Stimulated activated CD4-positive, alpha-beta T cell treated with anti-CD3 and anti-CD28 coated beads, Interleukin-1b, Interleukin-23, amount 100 ng/mL, for 24 hours (primary cell): ENCODE measurements around the gene INPP5D.
"Not testable (repeated sequence)": the region's sequence is repeated elsewhere in the genome, so short reads cannot be mapped to it uniquely, and the experiment has no call there.

Experiments
- DNase-seq, 4 experiments: peaks; one replicate each; pipeline ENCODE4 v3.0.0-alpha.2; 2020; ENCODE audit warnings: low read depth in 4 of 4, low spot score in 1 of 4

The INPP5D gene

DNA sequence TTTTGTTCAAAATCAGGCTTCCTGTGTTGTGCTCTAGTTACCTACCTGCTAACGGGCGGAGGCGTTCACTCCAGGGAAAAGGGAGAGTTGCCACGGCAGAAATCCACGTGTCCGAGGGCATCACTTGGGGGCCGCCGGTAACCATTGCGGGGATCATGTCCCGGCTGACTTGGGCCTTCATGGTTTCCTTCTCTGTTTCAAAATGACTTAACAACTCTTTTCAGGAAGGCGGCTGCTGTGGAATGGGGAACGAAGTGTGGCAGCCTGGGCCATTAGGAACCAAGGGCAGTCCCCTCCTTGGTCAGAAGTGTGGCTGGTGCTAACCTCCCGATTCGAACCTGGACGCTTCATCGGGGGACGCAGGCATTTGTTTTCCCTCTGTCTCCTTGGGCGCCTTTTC, 56.8 kb downstream of the INPP5D start:
- DNase-seq = no peak

DNA sequence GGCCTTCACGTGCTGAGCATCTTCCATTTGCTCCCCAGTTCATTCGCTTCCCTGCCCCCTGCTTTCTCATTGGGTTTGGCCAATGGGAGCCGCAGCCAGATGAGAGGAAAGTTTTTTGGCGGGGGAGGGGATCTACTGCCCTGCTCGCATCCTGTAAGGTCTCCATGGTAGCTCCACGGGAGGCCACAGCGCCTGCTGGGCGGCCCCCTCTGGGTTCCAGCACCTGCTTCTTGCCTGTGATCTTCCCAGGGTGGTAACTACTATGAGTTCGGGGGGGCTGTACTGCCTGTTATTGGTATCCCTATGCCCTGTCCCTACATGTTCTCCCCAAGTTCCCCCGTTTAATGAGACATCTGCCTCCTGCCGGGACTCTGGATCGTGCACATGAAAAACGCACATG, 57.2 kb downstream of the INPP5D start:
- no peak for DNase-seq

GRCh38 chr2:233117811-233118647, 57.9 kb downstream of the INPP5D start:
- DNase-seq = no peak

DNA sequence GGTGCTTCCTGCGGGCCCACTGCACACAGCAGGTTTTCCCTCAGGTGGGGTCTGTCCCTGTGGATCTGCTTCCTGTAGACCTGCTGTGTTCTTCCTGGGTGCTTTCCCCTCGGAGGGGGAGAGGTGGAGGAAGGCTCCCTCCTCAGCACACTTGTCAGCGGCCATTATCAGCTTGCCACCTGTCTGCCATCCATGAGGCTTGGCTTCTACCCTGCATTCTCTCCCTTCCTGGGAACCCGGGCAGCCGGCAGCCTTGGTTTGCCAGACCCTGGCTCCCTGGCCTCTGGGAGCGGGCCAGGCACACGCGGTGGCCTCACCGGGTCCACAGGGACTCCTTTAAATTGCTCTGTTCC, 58.5 kb downstream of the INPP5D start:
- DNase-seq = no peak

- DNase-seq = no peak
Observed at GRCh38 chr2:233119123-233119522, 59.0 kb downstream of the INPP5D start.

GRCh38 chr2:233119806-233120205, 59.7 kb downstream of the INPP5D start:
- no peak for DNase-seq

DNA sequence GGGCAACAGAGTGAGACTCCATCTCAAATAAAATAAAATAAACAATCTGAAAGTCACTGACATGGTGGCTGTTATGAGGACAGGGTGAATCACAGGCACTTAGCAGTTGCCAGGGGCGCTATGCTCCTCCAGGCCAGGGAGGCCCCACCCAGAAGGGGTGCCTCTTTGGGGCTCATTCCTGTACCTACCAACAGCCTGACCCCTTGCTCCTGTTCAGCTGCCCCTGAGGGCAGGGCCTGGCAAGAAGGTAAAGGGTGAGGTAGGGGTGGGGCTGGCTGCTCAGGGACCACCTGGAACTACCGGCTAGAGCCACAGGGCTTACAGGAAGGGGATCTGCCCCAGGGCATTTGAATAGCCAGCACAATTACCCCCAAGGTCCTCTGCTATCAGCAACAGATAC, 60.3 kb downstream of the INPP5D start:
- DNase-seq = no peak

- no peak for DNase-seq
Observed at GRCh38 chr2:233121856-233122255, 61.7 kb downstream of the INPP5D start.

- no peak for DNase-seq
Observed at GRCh38 chr2:233122541-233122940, 62.4 kb downstream of the INPP5D start.

DNA sequence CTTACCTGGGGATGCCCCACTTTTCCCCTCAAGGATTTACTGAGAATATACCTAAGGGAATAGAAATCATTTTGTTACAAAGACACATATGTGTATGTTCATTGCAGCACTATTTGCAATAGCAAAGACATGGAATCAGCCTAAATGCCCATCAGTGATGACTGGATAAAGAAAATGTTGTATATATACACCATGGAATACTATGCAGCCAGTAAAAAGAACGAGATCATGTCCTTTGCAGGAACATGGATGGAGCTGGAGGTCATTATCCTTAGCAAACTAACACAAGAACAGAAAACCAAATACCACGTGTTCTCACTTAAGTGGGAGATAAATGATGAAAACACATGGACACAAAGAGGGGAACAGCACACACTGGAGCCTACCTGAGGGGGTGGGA, 63.4 kb downstream of the INPP5D start:
- DNase-seq = not testable (repeated sequence)

DNA sequence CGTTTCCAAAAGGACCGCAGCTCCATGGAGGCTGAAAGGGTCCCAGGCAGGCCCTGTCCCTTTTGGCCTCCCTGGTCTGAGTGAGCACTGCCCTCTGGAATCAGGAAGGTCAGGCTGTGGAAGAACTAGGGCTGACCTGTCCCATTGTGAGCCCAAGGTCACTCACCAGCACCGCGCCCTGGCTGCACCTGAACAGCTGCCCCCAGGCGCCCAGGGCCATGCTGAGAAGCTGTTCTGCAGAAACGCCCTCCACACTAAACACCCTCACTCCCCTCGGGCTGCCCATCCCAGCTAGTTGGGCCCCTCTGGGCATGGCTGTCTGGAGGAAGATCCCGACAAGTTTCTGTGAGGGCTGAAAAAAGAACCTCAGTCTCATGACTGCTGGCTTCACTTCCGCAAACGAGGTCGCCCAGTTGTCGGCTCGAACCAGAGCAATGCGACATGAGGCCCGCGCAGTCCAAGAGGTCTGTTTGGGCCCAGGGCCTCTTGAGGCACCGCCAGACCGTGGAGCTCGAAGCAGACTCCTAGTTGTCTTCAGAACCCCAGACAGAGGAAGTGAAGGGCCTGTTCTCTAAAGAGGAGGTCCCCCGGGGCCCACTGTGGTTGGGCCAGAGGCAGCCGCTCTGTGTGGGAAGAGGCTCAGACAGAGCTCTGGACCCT, 64.4 kb downstream of the INPP5D start:
- DNase-seq = no peak

DNA sequence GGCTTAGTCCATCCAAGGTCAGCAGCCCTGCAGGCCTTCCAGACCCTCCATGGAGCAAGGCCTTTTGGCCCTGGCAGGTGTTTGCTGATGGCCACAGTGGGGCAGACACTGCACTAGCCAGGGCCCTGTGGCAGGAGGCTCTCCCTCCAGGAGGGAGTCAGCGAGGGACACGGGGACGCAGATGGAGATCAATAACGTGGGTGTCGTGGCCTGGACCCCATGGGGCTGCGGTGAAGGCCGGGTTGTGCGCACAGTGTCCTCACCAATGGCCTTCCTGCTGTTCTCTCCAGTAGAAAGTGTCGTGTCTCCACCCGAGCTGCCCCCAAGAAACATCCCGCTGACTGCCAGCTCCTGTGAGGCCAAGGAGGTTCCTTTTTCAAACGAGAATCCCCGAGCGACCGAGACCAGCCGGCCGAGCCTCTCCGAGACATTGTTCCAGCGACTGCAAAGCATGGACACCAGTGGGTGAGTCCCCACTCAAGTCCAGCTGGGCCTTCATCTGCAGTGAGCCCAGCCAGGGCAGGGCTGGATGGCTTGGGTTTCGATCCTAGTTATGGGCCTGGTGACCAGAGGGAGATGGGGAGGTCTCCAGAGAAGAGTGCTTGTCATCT, 65.4 kb downstream of the INPP5D start:
- DNase-seq = no peak

- DNase-seq = no peak
Observed at GRCh38 chr2:233129351-233129978, 69.3 kb downstream of the INPP5D start.

DNA sequence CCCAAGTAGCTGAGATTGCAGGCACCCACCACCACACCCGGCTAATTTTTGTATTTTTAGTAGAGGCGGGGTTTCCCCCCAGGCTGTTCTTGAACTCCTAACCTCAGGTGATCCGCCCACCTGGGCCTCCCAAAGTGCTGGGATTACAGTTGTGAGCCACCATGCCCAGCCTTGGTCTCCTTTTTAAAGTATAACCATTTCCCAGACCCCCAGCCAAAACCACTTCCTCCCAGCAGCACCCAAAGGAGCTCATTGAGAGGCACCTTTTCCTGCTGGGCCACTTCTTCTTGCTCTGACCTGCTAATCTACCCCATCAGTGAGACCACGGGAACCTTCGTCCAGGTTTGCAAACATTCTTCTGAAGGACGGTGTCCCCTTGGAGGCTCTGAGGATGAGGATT, 69.9 kb downstream of the INPP5D start:
- no peak for DNase-seq

GRCh38 chr2:233130481-233131020, 70.4 kb downstream of the INPP5D start:
- DNase-seq = no peak

- DNase-seq = no peak
Observed at GRCh38 chr2:233131936-233132720, 72.0 kb downstream of the INPP5D start.

DNA sequence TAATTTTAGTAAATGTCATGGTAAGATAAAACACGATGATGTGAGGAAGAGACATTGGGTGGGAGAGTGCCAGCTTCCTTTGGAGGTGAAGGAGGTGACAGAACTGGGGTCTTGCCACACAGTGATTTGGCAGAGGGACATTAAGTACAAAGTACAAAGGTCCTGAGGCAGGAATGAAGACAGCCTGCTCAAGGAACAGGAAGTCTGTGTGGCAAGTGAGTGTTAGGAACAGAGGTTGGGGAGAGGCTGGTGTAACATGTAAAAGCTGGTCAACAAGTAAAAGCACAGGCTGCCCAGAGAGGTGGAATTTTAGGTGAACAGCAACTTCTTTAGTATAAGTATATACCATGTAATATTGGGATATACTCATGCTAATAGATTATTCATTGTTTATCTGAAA, 73.1 kb downstream of the INPP5D start:
- no peak for DNase-seq

DNA sequence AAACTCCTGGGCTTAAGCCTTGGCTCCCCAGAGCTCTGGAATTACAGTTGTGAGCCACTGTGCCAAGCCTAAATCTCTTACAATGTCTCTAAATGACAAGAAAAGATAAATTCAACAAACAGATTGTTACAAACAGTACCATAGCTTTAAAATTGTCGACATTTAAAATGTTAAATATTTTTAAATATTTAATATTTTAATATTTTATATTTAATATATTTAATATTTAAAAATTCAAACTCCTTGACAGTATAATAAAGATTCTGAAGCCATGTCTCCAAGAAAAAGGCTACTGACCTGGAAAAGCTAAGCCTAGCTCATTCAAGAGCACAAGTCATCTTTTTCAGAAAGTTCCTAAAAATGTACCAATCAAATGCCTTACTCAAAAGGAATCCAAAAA, 75.3 kb downstream of the INPP5D start:
- no peak for DNase-seq

DNA sequence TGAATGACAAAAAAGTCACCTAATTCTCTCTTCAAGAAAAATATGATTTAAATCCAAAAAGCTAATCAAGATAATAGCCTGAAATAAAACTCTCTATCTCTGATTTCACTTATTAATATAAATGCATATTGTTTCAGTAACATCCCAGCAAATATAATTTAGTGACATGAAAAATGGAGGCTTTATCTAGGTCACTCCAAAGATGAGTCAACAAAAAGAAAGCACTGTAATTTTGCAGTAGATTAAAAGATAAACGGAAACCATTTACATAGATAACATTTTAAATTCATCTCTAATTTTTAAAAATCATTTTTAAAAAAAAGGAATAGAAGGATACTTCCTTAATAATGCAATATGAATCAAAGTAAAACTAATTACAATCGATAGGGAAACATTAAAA, 76.9 kb downstream of the INPP5D start:
- DNase-seq = no peak

GRCh38 chr2:233140077-233140585, 80.0 kb downstream of the INPP5D start:
- DNase-seq = no peak

- DNase-seq = no peak
Observed at GRCh38 chr2:233140978-233141377, 80.8 kb downstream of the INPP5D start.
